Uterus (tissue), 2 donors: ENCODE measurements around the gene ARCN1.

Experiments used
- POLR2A ChIP-seq, 2 donors: fragments of 450-650 bp; IDR thresholded peaks; one replicate each; pipeline ENCODE4 v1.6.1; 2016; ENCODE audit warnings: antibody characterized with exemption in 2 of 2, mild to moderate bottlenecking in 1 of 2, moderate library complexity in 1 of 2
- TF ChIP-seq, protein P1 (sequence below), 4 experiments: fragments of 200-600 bp in 2 of 4; fragments of 450-650 bp in 2 of 4; sonication (generic) in 2 of 4; IDR thresholded peaks; one replicate each; pipeline ENCODE4 v1.5.1; 2016 to 2019; ENCODE audit warnings: antibody characterized with exemption in 4 of 4, mild to moderate bottlenecking in 2 of 4, moderate library complexity in 1 of 4

DNA sequence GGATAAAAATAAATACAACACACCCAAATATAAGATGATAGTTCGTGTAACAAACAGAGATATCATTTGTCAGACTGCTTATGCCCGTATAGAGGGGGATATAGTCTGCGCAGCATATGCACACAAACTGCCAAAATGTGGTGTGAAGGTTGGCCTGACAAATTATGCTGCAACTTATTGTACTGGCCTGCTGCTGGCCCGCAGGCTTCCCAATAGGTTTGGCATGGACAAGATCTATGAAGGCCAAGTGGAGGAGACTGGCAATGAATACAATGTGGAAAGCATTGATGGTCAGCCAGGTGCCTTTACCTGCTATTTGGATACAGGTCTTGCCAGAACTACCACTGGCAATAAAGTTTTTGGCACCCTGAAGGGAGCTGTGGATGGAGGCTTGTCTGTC lies 11.4 kb upstream of the ARCN1 start:
- TF ChIP-seq, protein P1, sequence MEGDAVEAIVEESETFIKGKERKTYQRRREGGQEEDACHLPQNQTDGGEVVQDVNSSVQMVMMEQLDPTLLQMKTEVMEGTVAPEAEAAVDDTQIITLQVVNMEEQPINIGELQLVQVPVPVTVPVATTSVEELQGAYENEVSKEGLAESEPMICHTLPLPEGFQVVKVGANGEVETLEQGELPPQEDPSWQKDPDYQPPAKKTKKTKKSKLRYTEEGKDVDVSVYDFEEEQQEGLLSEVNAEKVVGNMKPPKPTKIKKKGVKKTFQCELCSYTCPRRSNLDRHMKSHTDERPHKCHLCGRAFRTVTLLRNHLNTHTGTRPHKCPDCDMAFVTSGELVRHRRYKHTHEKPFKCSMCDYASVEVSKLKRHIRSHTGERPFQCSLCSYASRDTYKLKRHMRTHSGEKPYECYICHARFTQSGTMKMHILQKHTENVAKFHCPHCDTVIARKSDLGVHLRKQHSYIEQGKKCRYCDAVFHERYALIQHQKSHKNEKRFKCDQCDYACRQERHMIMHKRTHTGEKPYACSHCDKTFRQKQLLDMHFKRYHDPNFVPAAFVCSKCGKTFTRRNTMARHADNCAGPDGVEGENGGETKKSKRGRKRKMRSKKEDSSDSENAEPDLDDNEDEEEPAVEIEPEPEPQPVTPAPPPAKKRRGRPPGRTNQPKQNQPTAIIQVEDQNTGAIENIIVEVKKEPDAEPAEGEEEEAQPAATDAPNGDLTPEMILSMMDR (IDR thresholded peaks at IDR 0.05), result no peak
- TF ChIP-seq POLR2A (IDR thresholded peaks at IDR 0.05), result no peak
